CD4-positive, alpha-beta memory T cell (primary cell): ENCODE data around the gene RNF126. TPM values are rescaled to one million over a fixed set of nuclear protein-coding genes. Genes with fewer than 3 reads are reported as not detected.
A peak's percentile ranks its signal among the peaks of the same experiment; 100 is the strongest.

Experiments
- CTCF ChIA-PET: fragments of 350-600 bp; sonication (Branson Sonifier 250); formaldehyde crosslinking; loops from one replicate; lab custom pipeline; 2021; ENCODE audit warnings: inconsistent platforms; ENCODE audit not compliant: partially characterized antibody; lab: Charles Lee
- POLR2A ChIA-PET: fragments of 350-600 bp; sonication (Branson Sonifier 250); formaldehyde crosslinking; loops from one replicate; lab custom pipeline; 2021; ENCODE audit not compliant: partially characterized antibody; lab: Charles Lee
- DNase-seq, 5 donors: peaks; one replicate each; pipeline versions ENCODE4 v3.0.0 to v3.0.0-alpha.2; 2020 to 2022; ENCODE audit warnings: mixed read lengths in 1 of 5
- H3K27ac ChIP-seq: one replicate; pipeline ENCODE4 v1.7.0; 2013; ENCODE audit warnings: low read depth, low read length
- H3K27me3 ChIP-seq: 2 replicates; pipeline ENCODE4 v1.7.0; 2013; ENCODE audit warnings: mild to moderate bottlenecking, low read length, moderate library complexity; ENCODE audit not compliant: insufficient read depth
- H3K36me3 ChIP-seq: 2 replicates; pipeline ENCODE4 v1.7.0; 2013; ENCODE audit warnings: mild to moderate bottlenecking, low read length, moderate library complexity; ENCODE audit not compliant: insufficient read depth
- H3K4me1 ChIP-seq: 2 replicates; pipeline ENCODE4 v1.7.0; 2013; ENCODE audit warnings: mild to moderate bottlenecking, low read length, moderate library complexity; ENCODE audit not compliant: insufficient read depth
- H3K4me3 ChIP-seq, 2 donors: one replicate each; pipeline ENCODE4 v1.7.0; 2013; ENCODE audit warnings: low read length in 2 of 2, mild to moderate bottlenecking in 1 of 2
- H3K9me3 ChIP-seq, 2 donors: one replicate each; pipeline ENCODE4 v1.7.0; 2013; ENCODE audit warnings: low read length in 2 of 2, control low read depth in 1 of 2; ENCODE audit not compliant: control insufficient read depth in 1 of 2
- H3K27ac Mint-ChIP-seq, 7 donors: one replicate each; pipeline ENCODE4 v1.8.0; 2020 to 2021; ENCODE audit warnings: mixed read lengths in 7 of 7, mild to moderate bottlenecking in 6 of 7, inconsistent platforms in 3 of 7, moderate library complexity in 3 of 7
- H3K27me3 Mint-ChIP-seq, 2 donors: one replicate each; pipeline ENCODE4 v1.8.0; 2020 to 2021; ENCODE audit warnings: mixed read lengths in 2 of 2
- H3K36me3 Mint-ChIP-seq, 2 donors: one replicate each; pipeline ENCODE4 v1.8.0; 2020 to 2021; ENCODE audit warnings: mixed read lengths in 2 of 2, inconsistent platforms in 1 of 2, mild to moderate bottlenecking in 1 of 2
- H3K4me1 Mint-ChIP-seq, 4 donors: one replicate each; pipeline ENCODE4 v1.8.0; 2020 to 2021; ENCODE audit warnings: mixed read lengths in 4 of 4, mild to moderate bottlenecking in 1 of 4
- H3K4me3 Mint-ChIP-seq, 8 donors: one replicate each; pipeline ENCODE4 v1.8.0; 2020 to 2021; ENCODE audit warnings: mixed read lengths in 8 of 8, mild to moderate bottlenecking in 7 of 8, moderate library complexity in 6 of 8, inconsistent platforms in 3 of 8
- H3K9me3 Mint-ChIP-seq, 8 donors: one replicate each; pipeline ENCODE4 v1.8.0; 2020 to 2021; ENCODE audit warnings: mixed read lengths in 8 of 8, mild to moderate bottlenecking in 5 of 8, inconsistent platforms in 3 of 8, moderate library complexity in 1 of 8
- intact Hi-C: fragments of 100-400 bp; cut with micrococcal nuclease; formaldehyde crosslinking; loops from one replicate; pipeline ENCODE4 v1.15.1; 2023
- polyA plus RNA-seq, 2 donors: library from polyadenylated mRNA; unstranded; fragments of 300-500 nt; fragmentation: Illumina TruSeq; gene quantifications; one replicate each; pipeline ENCODE4 v1.2.3, GENCODE V29; 2021
- total RNA-seq, 2 experiments: library from RNA; stranded (reverse); gene quantifications; one replicate each; pipeline ENCODE4 v1.2.3, GENCODE V29; 2021

RNF126 gene
- total and polyA plus RNA-seq, 4 experiments from 2014 or later = 82.3 to 112 (median 100) TPM

GRCh38 chr19:644789-645188 is 18.2 kb downstream of the RNF126 start:
- Mint-ChIP-seq H3K36me3 (peaks cover 6 to 9% of the 10 kb centered on the region in 2 donors), H3K27ac (peak overlapping the region in 1 of 7 donors; percentile 46), H3K4me1 (peaks cover 0 to 3% (median 0%) of the 10 kb centered on the region in 4 donors), H3K9me3 (peaks cover 0 to 2% (median 0%) of the 10 kb centered on the region in 8 donors), H3K27me3 (no peaks in the 10 kb centered on the region), H3K4me3 (no peak overlapping the region)
- H3K4me1 ChIP-seq = no peaks in the 10 kb centered on the region
- H3K27me3 ChIP-seq = no peaks in the 10 kb centered on the region
- no peak overlapping the region for H3K4me3 ChIP-seq
- intact Hi-C loops = no loop called here
- peaks cover 14% of the 10 kb centered on the region for H3K36me3 ChIP-seq
- no peak overlapping the region for H3K27ac ChIP-seq
- ChIA-PET POLR2A (interaction anchor here (1.3 kb wide), 1 partner anchor 16 kb away, joined by 10 read pairs; no protein-coding TSS in a partner anchor), CTCF (no interaction called here)
- no peaks in the 10 kb centered on the region for H3K9me3 ChIP-seq
- DNase-seq = no peak

GRCh38 chr19:644363-644762 is 18.7 kb downstream of the RNF126 start:
- no peak overlapping the region for H3K4me3 Mint-ChIP-seq
- H3K27me3 Mint-ChIP-seq = no peaks in the 10 kb centered on the region
- peaks cover 6 to 9% of the 10 kb centered on the region in 2 donors for H3K36me3 Mint-ChIP-seq
- H3K9me3 ChIP-seq = no peaks in the 10 kb centered on the region
- no peak overlapping the region for H3K27ac ChIP-seq
- CTCF ChIA-PET = no interaction called here
- peaks cover 1% of the 10 kb centered on the region for H3K4me1 ChIP-seq
- H3K4me3 ChIP-seq = no peak overlapping the region
- peaks cover 14% of the 10 kb centered on the region for H3K36me3 ChIP-seq
- H3K4me1 Mint-ChIP-seq = peaks cover 1 to 6% (median 2%) of the 10 kb centered on the region in 4 donors
- POLR2A ChIA-PET = no interaction called here
- intact Hi-C loops = no loop called here
- no peaks in the 10 kb centered on the region for H3K27me3 ChIP-seq
- no peak for DNase-seq
- H3K9me3 Mint-ChIP-seq = peaks cover 0 to 2% (median 0%) of the 10 kb centered on the region in 8 donors
- no peak overlapping the region for H3K27ac Mint-ChIP-seq

GRCh38 chr19:643736-644135 is 19.3 kb downstream of the RNF126 start:
- H3K27ac Mint-ChIP-seq = no peak overlapping the region
- peaks cover 4 to 10% (median 6%) of the 10 kb centered on the region in 4 donors for H3K4me1 Mint-ChIP-seq
- no peak overlapping the region for H3K27ac ChIP-seq
- CTCF ChIA-PET = no interaction called here
- H3K4me3 Mint-ChIP-seq = no peak overlapping the region
- H3K27me3 ChIP-seq = no peaks in the 10 kb centered on the region
- H3K27me3 Mint-ChIP-seq = no peaks in the 10 kb centered on the region
- H3K4me1 ChIP-seq = peaks cover 7% of the 10 kb centered on the region
- peaks cover 0 to 3% (median 0%) of the 10 kb centered on the region in 8 donors for H3K9me3 Mint-ChIP-seq
- POLR2A ChIA-PET = no interaction called here
- DNase-seq = no peak
- peaks cover 5 to 8% of the 10 kb centered on the region in 2 donors for H3K36me3 Mint-ChIP-seq
- peaks cover 13% of the 10 kb centered on the region for H3K36me3 ChIP-seq
- H3K9me3 ChIP-seq = no peaks in the 10 kb centered on the region
- intact Hi-C loops = no loop called here
- H3K4me3 ChIP-seq = no peak overlapping the region

- peaks cover 4 to 10% (median 6%) of the 10 kb centered on the region in 4 donors for H3K4me1 Mint-ChIP-seq
- H3K27me3 Mint-ChIP-seq = no peaks in the 10 kb centered on the region
- intact Hi-C loops = no loop called here
- H3K9me3 Mint-ChIP-seq = peaks cover 0 to 3% (median 0%) of the 10 kb centered on the region in 8 donors
- no peaks in the 10 kb centered on the region for H3K27me3 ChIP-seq
- ChIA-PET POLR2A (interaction anchor here (1.0 to 1.7 kb wide), 4 partner anchors 9 to 32 kb away, joined by 3 to 6 read pairs (median 5); partner anchors contain the start of gene POLRMT), CTCF (no interaction called here)
- DNase-seq = no peak
- H3K36me3 ChIP-seq = peaks cover 8% of the 10 kb centered on the region
- peaks cover 12% of the 10 kb centered on the region for H3K4me1 ChIP-seq
- no peak overlapping the region for H3K4me3 ChIP-seq
- H3K27ac Mint-ChIP-seq = peak overlapping the region in 1 of 7 donors; percentile 15
- H3K4me3 Mint-ChIP-seq = no peak overlapping the region
- H3K27ac ChIP-seq = no peak overlapping the region
- H3K36me3 Mint-ChIP-seq = peaks cover 3 to 6% of the 10 kb centered on the region in 2 donors
- H3K9me3 ChIP-seq = no peaks in the 10 kb centered on the region
These were observed 20.0 kb downstream of the RNF126 start for GRCh38 chr19:642767-643727.

GRCh38 chr19:641702-642101 is 21.3 kb downstream of the RNF126 start:
- peaks cover 12% of the 10 kb centered on the region for H3K4me1 ChIP-seq
- no peaks in the 10 kb centered on the region for H3K9me3 ChIP-seq
- peak overlapping the region in 2 of 8 donors; percentile 41 to 54 for H3K4me3 Mint-ChIP-seq
- peaks cover 3 to 4% of the 10 kb centered on the region in 2 donors for H3K36me3 Mint-ChIP-seq
- H3K4me3 ChIP-seq = no peak overlapping the region
- ChIA-PET POLR2A (interaction anchor here (1.0 to 1.7 kb wide), 3 partner anchors 8 to 19 kb away, joined by 4 to 6 read pairs (median 6); partner anchors contain the start of gene POLRMT), CTCF (interaction anchor here (1.0 kb wide), 1 partner anchor 129 kb away, joined by 3 read pairs; no protein-coding TSS in a partner anchor)
- no peak for DNase-seq
- no peaks in the 10 kb centered on the region for H3K27me3 Mint-ChIP-seq
- peak overlapping the region in 2 of 7 donors; percentile 38 to 62 for H3K27ac Mint-ChIP-seq
- peaks cover 0 to 3% (median 0%) of the 10 kb centered on the region in 8 donors for H3K9me3 Mint-ChIP-seq
- peaks cover 4 to 15% (median 7%) of the 10 kb centered on the region in 4 donors for H3K4me1 Mint-ChIP-seq
- peaks cover 1% of the 10 kb centered on the region for H3K36me3 ChIP-seq
- no peak overlapping the region for H3K27ac ChIP-seq
- H3K27me3 ChIP-seq = no peaks in the 10 kb centered on the region
- intact Hi-C loops = no loop called here

GRCh38 chr19:640606-641189 is 22.3 kb downstream of the RNF126 start:
- peak overlapping the region in 2 of 8 donors; percentile 36 to 45 for H3K4me3 Mint-ChIP-seq
- POLR2A ChIA-PET = interaction anchor here (0.9 to 1.6 kb wide), 3 partner anchors 10 to 23 kb away, joined by 3 to 8 read pairs (median 3); no protein-coding TSS in a partner anchor
- Histone ChIP-seq H3K4me3 (no peak overlapping the region), H3K27me3 (no peaks in the 10 kb centered on the region), H3K36me3 (no peaks in the 10 kb centered on the region), H3K4me1 (peaks cover 12% of the 10 kb centered on the region), H3K27ac (no peak overlapping the region), H3K9me3 (no peaks in the 10 kb centered on the region)
- no peaks in the 10 kb centered on the region for H3K27me3 Mint-ChIP-seq
- peak overlapping the region in 3 of 7 donors; percentile 69 to 95 (median 74) for H3K27ac Mint-ChIP-seq
- peaks cover 3% of the 10 kb centered on the region in 2 donors for H3K36me3 Mint-ChIP-seq
- H3K4me1 Mint-ChIP-seq = peaks cover 4 to 15% (median 6%) of the 10 kb centered on the region in 4 donors
- intact Hi-C loops = no loop called here
- DNase-seq = no peak
- H3K9me3 Mint-ChIP-seq = peaks cover 0 to 3% (median 0%) of the 10 kb centered on the region in 8 donors
- CTCF ChIA-PET = no interaction called here
